ENCODE data around the gene COL20A1.

DNA sequence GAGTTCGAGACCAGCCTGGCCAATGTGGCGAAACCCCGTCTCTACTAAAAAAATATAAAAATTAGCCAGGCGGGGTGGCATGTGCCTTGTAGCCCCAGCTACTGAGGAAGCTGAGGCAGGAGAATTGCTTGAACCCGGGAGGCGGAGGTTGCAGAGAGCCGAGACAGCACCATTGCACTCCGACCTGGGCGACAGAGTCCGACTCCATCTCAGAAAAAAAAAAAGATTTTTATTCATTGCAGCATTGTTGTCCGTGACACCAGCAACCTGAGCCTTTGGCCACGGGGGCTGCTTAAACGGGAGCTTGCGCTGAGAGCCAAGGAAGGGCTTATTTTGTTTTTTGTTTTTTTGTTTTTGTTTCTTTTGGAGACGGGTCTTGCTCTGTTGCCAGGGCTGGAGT lies 13.1 kb upstream of the COL20A1 start:
- no peak for TF ChIP-seq ZNF70 (CRISPR knock-in tag; IDR thresholded peaks at IDR 0.05)
- no peak for TF ChIP-seq PATZ1 (CRISPR knock-in tag; IDR thresholded peaks at IDR 0.05; ENCODE audit: borderline replicate concordance)
- TF ChIP-seq ZFP3 (CRISPR knock-in tag; IDR thresholded peaks at IDR 0.05): no peak
- TF ChIP-seq GLIS3 (CRISPR knock-in tag; IDR thresholded peaks at IDR 0.05): no peak
- no peak for TF ChIP-seq ZC3H10 (CRISPR knock-in tag; IDR thresholded peaks at IDR 0.05)
- no peak for TF ChIP-seq POU6F1 (CRISPR knock-in tag; IDR thresholded peaks at IDR 0.05; ENCODE audit: borderline replicate concordance, low read depth)
